ENCODE measurements around the gene GNAO1. TPM values are rescaled to one million over a fixed set of nuclear protein-coding genes. Genes with fewer than 3 reads are reported as not detected.

GNAO1 gene
- total RNA-seq, 1 donor from 2014 or later, result 15.4 TPM

DNA sequence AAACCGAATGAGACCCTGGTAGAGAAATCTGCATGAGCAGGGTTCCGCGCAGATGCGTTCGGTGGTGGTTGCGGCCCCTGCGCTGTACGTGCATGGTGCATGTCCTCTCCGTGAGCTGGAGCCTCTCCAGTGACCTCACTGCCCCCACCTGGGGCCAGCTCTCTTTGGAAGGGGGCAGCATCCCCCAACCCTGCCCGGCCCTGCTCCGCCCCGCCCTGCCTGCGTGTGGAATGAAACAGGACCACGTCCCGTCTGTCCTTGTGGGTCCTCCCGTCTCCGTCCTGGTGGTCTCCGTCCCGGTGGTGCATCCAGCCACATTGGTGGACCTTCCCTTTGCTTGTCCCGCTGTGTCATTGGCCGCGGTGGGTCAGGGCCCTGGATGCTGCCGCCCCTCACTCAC, 149.1 kb downstream of the GNAO1 start:
- no peak for DNase-seq
- intact Hi-C loops (cut with micrococcal nuclease), result no loop called here
- TF ChIP-seq, protein P1, sequence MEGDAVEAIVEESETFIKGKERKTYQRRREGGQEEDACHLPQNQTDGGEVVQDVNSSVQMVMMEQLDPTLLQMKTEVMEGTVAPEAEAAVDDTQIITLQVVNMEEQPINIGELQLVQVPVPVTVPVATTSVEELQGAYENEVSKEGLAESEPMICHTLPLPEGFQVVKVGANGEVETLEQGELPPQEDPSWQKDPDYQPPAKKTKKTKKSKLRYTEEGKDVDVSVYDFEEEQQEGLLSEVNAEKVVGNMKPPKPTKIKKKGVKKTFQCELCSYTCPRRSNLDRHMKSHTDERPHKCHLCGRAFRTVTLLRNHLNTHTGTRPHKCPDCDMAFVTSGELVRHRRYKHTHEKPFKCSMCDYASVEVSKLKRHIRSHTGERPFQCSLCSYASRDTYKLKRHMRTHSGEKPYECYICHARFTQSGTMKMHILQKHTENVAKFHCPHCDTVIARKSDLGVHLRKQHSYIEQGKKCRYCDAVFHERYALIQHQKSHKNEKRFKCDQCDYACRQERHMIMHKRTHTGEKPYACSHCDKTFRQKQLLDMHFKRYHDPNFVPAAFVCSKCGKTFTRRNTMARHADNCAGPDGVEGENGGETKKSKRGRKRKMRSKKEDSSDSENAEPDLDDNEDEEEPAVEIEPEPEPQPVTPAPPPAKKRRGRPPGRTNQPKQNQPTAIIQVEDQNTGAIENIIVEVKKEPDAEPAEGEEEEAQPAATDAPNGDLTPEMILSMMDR (IDR thresholded peaks at IDR 0.05; ENCODE audit: borderline replicate concordance), result no peak
- Histone ChIP-seq H3K27me3 (ENCODE audit: low read depth) (no peaks in the 10 kb centered on the region), H3K9me3 (replicated peaks) (no peaks in the 10 kb centered on the region), H3K4me1 (peaks cover 17% of the 10 kb centered on the region), H3K36me3 (peaks cover 8% of the 10 kb centered on the region), H3K27ac (replicated peaks) (no peak overlapping the region), H3K4me3 (no peak overlapping the region)

GRCh38 chr16:56340864-56341365, 149.6 kb downstream of the GNAO1 start:
- Histone ChIP-seq H3K27ac (replicated peaks) (no peak overlapping the region), H3K27me3 (ENCODE audit: low read depth) (no peaks in the 10 kb centered on the region), H3K4me1 (peaks cover 12% of the 10 kb centered on the region), H3K9me3 (replicated peaks) (no peaks in the 10 kb centered on the region), H3K36me3 (peaks cover 8% of the 10 kb centered on the region), H3K4me3 (no peak overlapping the region)
- no peak for DNase-seq
- TF ChIP-seq, protein P1 (IDR thresholded peaks at IDR 0.05; ENCODE audit: borderline replicate concordance), result no peak
- intact Hi-C loops (cut with micrococcal nuclease), result no loop called here

DNA sequence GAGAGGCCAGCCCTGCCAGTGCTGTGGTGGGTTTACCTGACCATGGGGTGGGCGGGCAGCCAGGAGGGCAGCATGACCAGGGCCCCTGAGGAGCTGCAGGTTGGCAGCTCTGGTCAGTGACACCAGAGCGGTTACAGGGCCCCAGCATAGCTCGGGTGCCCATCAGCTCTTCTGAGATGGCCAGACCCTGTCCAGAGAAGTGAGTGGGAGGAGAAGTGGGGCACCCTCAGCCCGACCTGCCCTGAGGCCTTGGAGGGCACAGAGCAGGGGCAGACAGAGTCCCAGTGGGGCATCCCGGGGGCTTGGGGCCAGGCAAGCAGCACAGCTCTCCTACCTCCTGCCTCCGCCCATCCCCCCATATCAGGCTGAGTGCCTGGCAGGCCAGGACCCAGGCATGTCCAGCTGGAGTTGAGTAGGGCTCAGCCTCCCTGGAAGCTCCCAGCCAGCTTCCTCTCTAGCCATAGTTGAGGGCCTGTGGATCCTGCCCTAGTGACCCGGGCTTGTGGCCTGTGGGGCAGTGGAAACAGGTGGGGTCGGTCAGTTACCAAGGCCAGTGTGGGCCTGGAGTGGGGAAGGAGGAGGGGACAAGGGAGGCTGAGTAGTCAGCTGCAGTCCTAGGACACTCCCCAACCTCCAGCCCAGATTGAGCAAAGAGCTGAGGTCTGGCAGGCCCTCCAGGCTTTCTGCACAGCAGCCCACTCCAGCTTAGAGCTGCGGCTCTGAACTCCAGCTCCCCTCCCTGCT, 150.5 kb downstream of the GNAO1 start:
- Histone ChIP-seq H3K27me3 (ENCODE audit: low read depth) (no peaks in the 10 kb centered on the region), H3K9me3 (replicated peaks) (no peaks in the 10 kb centered on the region), H3K4me3 (no peak overlapping the region), H3K27ac (replicated peaks) (no peak overlapping the region), H3K4me1 (peaks cover 2% of the 10 kb centered on the region), H3K36me3 (peaks cover 8% of the 10 kb centered on the region)
- TF ChIP-seq, protein P1 (IDR thresholded peaks at IDR 0.05; ENCODE audit: borderline replicate concordance), result no peak
- DNase-seq, result no peak
- intact Hi-C loops (cut with micrococcal nuclease), result no loop called here

- Histone ChIP-seq H3K36me3 (peaks cover 8% of the 10 kb centered on the region), H3K4me3 (no peak overlapping the region), H3K27ac (replicated peaks) (no peak overlapping the region), H3K9me3 (replicated peaks) (no peaks in the 10 kb centered on the region), H3K27me3 (ENCODE audit: low read depth) (no peaks in the 10 kb centered on the region), H3K4me1 (no peaks in the 10 kb centered on the region)
- TF ChIP-seq, protein P1 (IDR thresholded peaks at IDR 0.05; ENCODE audit: borderline replicate concordance), result no peak
- intact Hi-C loops (cut with micrococcal nuclease), result no loop called here
- DNase-seq, result no peak
Observed at GRCh38 chr16:56343661-56344517, 152.6 kb downstream of the GNAO1 start.

DNA sequence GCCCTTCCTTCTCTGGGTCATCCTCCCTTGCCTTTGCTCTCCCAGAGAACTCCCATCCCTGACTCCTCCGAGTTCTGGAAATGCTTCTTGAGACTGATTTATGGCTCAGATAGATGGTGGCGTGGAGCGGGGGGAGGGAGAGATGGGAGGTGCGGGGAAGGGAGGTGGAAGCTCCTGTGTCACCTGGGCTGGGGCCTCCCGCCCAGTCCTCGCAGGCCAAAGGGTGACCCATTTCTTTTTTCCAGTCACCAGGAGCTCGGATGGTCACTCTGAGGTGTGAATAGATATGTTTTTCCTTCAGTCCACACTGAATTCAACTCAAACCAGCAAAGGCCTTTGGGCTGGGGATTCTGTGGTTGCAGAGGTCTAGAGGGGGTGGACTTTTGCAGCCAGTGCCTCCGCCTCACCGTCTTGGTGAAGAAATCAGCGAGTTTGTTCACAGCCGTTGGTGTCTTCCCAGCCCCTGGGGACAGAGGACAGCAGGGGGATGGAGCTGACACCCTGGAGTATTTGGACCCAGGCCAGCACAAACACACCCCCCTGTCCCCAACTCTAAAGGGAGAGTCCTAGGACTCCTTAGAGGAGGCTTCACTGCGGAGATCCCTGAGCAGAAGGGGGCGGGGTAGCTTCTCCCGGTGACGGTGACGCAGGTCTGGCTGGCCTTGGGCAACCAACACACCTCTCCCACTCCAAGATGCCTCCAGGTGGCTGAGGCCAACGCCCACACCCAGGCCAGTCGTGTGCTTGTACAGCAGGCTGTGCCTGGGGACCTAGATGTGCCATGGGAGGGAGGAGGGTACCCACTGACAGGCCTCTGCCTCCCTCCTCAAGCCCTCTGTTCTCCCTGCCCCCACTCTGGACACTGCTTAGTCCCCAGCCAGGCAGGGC, 153.5 kb downstream of the GNAO1 start:
- no peak overlapping the region for H3K4me3 ChIP-seq
- no peaks in the 10 kb centered on the region for H3K27me3 ChIP-seq (ENCODE audit: low read depth)
- TF ChIP-seq, protein P1 (IDR thresholded peaks at IDR 0.05; ENCODE audit: borderline replicate concordance), result no peak
- H3K36me3 ChIP-seq, result peaks cover 8% of the 10 kb centered on the region
- H3K4me1 ChIP-seq, result no peaks in the 10 kb centered on the region
- no peak overlapping the region for H3K27ac ChIP-seq (replicated peaks)
- no peaks in the 10 kb centered on the region for H3K9me3 ChIP-seq (replicated peaks)
- no peak for DNase-seq
- intact Hi-C loops (cut with micrococcal nuclease), result no loop called here

All from left ventricle myocardium inferior (tissue), 1 donor.